Upper lobe of left lung (tissue), 6 donors: ENCODE data around the gene TMEM132E. TPM values are rescaled to one million over a fixed set of nuclear protein-coding genes. Genes with fewer than 3 reads are reported as not detected.
A peak's percentile ranks its signal among the peaks of the same experiment; 100 is the strongest.
"Not testable (repeated sequence)": the region's sequence is repeated elsewhere in the genome, so short reads cannot be mapped to it uniquely, and the experiment has no call there.

Experiments used
- ATAC-seq, 2 donors: fragments of 200-7000 bp; cut with Tn5 transposase; one replicate each; pipeline ENCODE4 v1.9.1; 2022; ENCODE audit warnings: mild to moderate bottlenecking in 2 of 2, moderate library complexity in 2 of 2; ENCODE audit not compliant: low FRiP score in 2 of 2
- DNase-seq, 2 donors: peaks; one replicate each; pipeline ENCODE4 v3.0.0-alpha.2; 2019 to 2020
- H3K27ac ChIP-seq, 4 donors: fragments of 200-600 bp; sonication (generic); one replicate each; pipeline ENCODE4 v1.5.1; 2016 to 2019
- H3K27me3 ChIP-seq, 4 donors: fragments of 200-600 bp; sonication (generic); one replicate each; pipeline ENCODE4 v1.5.1; 2017 to 2019
- H3K36me3 ChIP-seq, 4 donors: fragments of 200-600 bp; sonication (generic); one replicate each; pipeline ENCODE4 v1.5.1; 2016 to 2019
- H3K4me1 ChIP-seq, 4 donors: fragments of 200-600 bp; sonication (generic); one replicate each; pipeline ENCODE4 v1.5.1; 2018 to 2019
- H3K4me3 ChIP-seq, 4 donors: fragments of 200-600 bp; sonication (generic); one replicate each; pipeline ENCODE4 v1.5.1; 2017 to 2019; ENCODE audit warnings: mild to moderate bottlenecking in 2 of 4, moderate library complexity in 1 of 4
- H3K9me3 ChIP-seq, 4 donors: fragments of 200-600 bp; sonication (generic); one replicate each; pipeline ENCODE4 v1.5.1; 2018 to 2019
- EP300 ChIP-seq, 4 donors: sonication (generic); formaldehyde crosslinking; IDR thresholded peaks; one replicate each; pipeline ENCODE4 v1.5.1; 2017; ENCODE audit warnings: antibody characterized with exemption in 4 of 4, control low read depth in 2 of 4
- POLR2A ChIP-seq, 4 donors: fragments of 450-650 bp; IDR thresholded peaks; one replicate each; pipeline ENCODE4 v1.5.1; 2016 to 2017; ENCODE audit warnings: antibody characterized with exemption in 4 of 4, mild to moderate bottlenecking in 2 of 4
- POLR2AphosphoS5 ChIP-seq, 2 donors: sonication (generic); formaldehyde crosslinking; IDR thresholded peaks; one replicate each; pipeline ENCODE4 v1.5.1; 2017; ENCODE audit warnings: antibody characterized with exemption in 2 of 2
- WGBS, 2 donors: methylation state at CpG; one replicate each; pipeline ENCODE4 v1.1.5; 2017 to 2018; 5-methylcytosine and 5-hydroxymethylcytosine counted together
- total RNA-seq, 6 donors: library from RNA; depleted of rRNA in 4 of 6; stranded (reverse); fragments of >200 nt in 4 of 6; gene quantifications; one replicate each; pipeline versions ENCODE4 v1.1.0 to v1.2.1, GENCODE V29; 2016 to 2021
- TF ChIP-seq, protein P1 (sequence below), 6 experiments: fragments of 450-650 bp in 4 of 6; fragments of 200-600 bp in 2 of 6; sonication (generic) in 2 of 6; IDR thresholded peaks; one replicate each; pipeline ENCODE4 v1.5.1; 2016 to 2019; ENCODE audit warnings: antibody characterized with exemption in 6 of 6
- donor health status: DM: no; HTN: no; CAD: no; lungs with moderate emphysema.
- donor health status: DM: no; HTN: yes; CAD: no; lungs with severe emphysema.

The TMEM132E gene
- total RNA-seq, 6 donors from 2014 or later: 0.06 to 0.17 TPM; not detected in 4

DNA sequence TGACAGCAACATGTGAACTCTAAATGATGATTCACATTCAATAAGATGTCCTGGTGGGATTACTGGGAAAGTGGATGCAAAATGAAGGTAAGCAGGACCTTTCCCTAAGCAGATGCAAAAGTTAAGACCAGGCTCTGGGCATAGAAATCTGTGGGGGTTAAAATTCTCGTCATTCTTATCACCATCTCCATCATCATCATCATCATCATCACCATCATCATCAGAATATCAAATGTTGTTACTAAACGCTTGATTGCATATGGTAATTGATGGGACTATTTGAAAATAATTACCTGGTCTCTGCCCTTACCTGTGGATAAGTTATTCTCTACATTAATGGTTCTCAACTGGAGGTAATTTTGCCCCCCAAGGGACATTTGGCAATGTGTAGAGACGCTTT lies 41.9 kb upstream of the TMEM132E start:
- WGBS, 2 donors: 61 to 63% methylated on average over 3 of the region's 3 CpGs
- ATAC-seq (no peak), DNase-seq (no peak)
- TF ChIP-seq EP300 (IDR thresholded peaks at IDR 0.05) (no peak), POLR2A (IDR thresholded peaks at IDR 0.05) (no peak), POLR2AphosphoS5 (IDR thresholded peaks at IDR 0.05) (no peak)
- TF ChIP-seq, protein P1, sequence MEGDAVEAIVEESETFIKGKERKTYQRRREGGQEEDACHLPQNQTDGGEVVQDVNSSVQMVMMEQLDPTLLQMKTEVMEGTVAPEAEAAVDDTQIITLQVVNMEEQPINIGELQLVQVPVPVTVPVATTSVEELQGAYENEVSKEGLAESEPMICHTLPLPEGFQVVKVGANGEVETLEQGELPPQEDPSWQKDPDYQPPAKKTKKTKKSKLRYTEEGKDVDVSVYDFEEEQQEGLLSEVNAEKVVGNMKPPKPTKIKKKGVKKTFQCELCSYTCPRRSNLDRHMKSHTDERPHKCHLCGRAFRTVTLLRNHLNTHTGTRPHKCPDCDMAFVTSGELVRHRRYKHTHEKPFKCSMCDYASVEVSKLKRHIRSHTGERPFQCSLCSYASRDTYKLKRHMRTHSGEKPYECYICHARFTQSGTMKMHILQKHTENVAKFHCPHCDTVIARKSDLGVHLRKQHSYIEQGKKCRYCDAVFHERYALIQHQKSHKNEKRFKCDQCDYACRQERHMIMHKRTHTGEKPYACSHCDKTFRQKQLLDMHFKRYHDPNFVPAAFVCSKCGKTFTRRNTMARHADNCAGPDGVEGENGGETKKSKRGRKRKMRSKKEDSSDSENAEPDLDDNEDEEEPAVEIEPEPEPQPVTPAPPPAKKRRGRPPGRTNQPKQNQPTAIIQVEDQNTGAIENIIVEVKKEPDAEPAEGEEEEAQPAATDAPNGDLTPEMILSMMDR (IDR thresholded peaks at IDR 0.05): no peak
- H3K4me3 ChIP-seq: no peak overlapping the region
- H3K36me3 ChIP-seq: no peaks in the 10 kb centered on the region
- no peaks in the 10 kb centered on the region for H3K9me3 ChIP-seq
- H3K27ac ChIP-seq: no peak overlapping the region
- no peaks in the 10 kb centered on the region for H3K4me1 ChIP-seq
- no peaks in the 10 kb centered on the region for H3K27me3 ChIP-seq

DNA sequence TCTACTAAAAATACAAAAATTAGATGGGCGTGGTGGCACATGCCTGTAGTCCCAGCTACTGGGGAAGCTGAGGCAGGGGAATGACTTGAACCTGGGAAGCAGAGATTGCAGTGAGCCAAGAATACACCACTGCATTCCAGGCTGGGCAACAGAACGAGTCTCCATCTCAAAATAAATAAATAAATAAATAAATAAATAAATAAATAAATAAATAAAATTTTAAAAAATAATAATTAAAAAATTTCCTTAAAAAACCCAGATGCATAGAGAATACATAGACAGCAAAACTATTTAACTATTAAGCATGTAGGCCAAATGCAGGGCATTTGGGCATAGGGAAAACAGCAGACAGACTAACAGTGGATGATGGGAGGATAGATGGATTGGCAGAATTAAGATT lies 40.8 kb upstream of the TMEM132E start:
- H3K27me3 ChIP-seq, H3K27ac ChIP-seq, H3K4me3 ChIP-seq, H3K4me1 ChIP-seq, ATAC-seq, DNase-seq, H3K9me3 ChIP-seq, H3K36me3 ChIP-seq: not testable (repeated sequence)
- WGBS, 2 donors: 65% methylated on average over 2 of the region's 2 CpGs

GRCh38 chr17:34539881-34540280 lies 39.5 kb upstream of the TMEM132E start:
- H3K27ac ChIP-seq: no peak overlapping the region
- H3K27me3 ChIP-seq: no peaks in the 10 kb centered on the region

DNA sequence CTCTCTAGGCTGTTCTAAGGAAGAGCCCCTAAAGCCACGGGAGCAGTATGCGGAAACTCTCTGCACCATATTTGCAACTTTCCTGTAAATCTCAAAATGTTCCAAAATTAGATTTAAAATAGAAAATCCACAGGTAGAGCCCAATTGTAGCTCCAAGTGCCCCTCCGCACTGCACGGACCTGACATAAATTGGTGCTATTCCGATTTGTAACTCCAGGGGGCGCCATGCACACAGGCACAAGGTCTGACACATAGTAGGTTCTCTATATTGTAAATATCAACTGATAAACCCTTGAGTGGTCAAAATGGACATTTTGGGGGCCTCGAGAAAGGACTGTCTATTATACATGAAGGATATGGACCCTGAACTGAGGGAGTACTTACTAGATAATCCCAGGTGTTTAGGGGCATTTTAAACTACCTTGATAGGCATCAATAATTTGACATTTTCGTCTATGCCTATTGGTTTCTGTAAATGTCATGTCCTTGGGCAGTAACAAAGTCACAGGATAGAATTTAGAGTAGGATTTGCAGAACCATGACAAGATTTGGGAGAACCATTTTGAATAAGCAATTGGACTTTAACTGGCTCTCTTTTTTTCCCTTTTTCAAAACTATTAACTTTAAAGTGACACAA lies 36.6 kb upstream of the TMEM132E start:
- 11 to 13% methylated on average over 7 to 8 of the region's 8 CpGs for WGBS, 2 donors
- ATAC-seq (peak in 1 of 2 donors; percentile 64), DNase-seq (peak in 1 of 2 donors; percentile 30)
- H3K27ac ChIP-seq: no peak overlapping the region
- H3K4me1 ChIP-seq: no peaks in the 10 kb centered on the region
- H3K9me3 ChIP-seq: no peaks in the 10 kb centered on the region
- TF ChIP-seq EP300 (IDR thresholded peaks at IDR 0.05) (no peak), POLR2A (IDR thresholded peaks at IDR 0.05) (no peak), POLR2AphosphoS5 (IDR thresholded peaks at IDR 0.05) (no peak)
- TF ChIP-seq, protein P1 (IDR thresholded peaks at IDR 0.05): peak; percentile 57 to 67 (median 62)
- no peaks in the 10 kb centered on the region for H3K36me3 ChIP-seq
- H3K4me3 ChIP-seq: no peak overlapping the region
- H3K27me3 ChIP-seq: no peaks in the 10 kb centered on the region

More at GRCh38 chr17:34539881-34540280, 39.5 kb upstream of the TMEM132E start:
- Histone ChIP-seq H3K4me1 (no peaks in the 10 kb centered on the region), H3K4me3 (no peak overlapping the region), H3K36me3 (no peaks in the 10 kb centered on the region), H3K9me3 (no peaks in the 10 kb centered on the region)
- DNase-seq: no peak
- 88 to 100% methylated on average over 3 of the region's 3 CpGs for WGBS, 2 donors
- TF ChIP-seq POLR2AphosphoS5 (IDR thresholded peaks at IDR 0.05): no peak
- TF ChIP-seq, protein P1 (IDR thresholded peaks at IDR 0.05): no peak
- TF ChIP-seq EP300 (IDR thresholded peaks at IDR 0.05): no peak
- no peak for TF ChIP-seq POLR2A (IDR thresholded peaks at IDR 0.05)
- ATAC-seq: no peak

DNA sequence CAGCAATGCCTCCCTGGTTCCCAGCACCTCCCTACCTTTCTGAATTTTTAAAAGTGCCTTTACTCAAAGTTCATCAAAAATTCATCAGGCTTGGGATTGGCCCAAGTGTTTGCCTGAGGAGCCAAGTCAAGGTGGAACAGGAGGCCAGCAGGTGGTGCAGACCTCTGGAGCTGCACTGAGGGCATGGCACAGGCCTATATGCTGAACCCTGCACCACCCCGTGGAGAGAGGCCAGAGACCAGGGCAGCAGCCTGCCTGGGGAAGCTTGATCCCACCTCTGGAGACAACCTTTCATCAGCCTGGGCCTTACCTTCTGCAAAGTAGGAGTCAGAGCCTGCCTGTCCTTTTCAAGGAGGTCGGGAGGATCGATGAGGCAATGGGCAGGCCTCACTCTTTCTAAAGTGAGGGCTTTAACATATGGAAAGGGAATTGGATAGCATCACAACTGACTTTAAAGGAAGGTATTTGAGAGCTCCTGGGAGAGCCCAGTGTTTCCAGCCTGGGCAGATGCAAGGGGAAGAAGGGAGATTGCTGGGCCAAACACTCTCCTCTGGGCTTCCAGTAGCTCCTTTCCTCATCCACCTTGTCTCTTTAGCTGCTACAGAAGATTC lies 31.8 kb upstream of the TMEM132E start:
- H3K4me3 ChIP-seq: no peak overlapping the region
- 40 to 55% methylated on average over 3 of the region's 3 CpGs for WGBS, 2 donors
- H3K36me3 ChIP-seq: no peaks in the 10 kb centered on the region
- H3K9me3 ChIP-seq: no peaks in the 10 kb centered on the region
- no peak overlapping the region for H3K27ac ChIP-seq
- ATAC-seq (no peak), DNase-seq (no peak)
- TF ChIP-seq POLR2A (IDR thresholded peaks at IDR 0.05) (no peak), EP300 (IDR thresholded peaks at IDR 0.05) (no peak), POLR2AphosphoS5 (IDR thresholded peaks at IDR 0.05) (no peak)
- TF ChIP-seq, protein P1 (IDR thresholded peaks at IDR 0.05): no peak
- no peaks in the 10 kb centered on the region for H3K4me1 ChIP-seq
- H3K27me3 ChIP-seq: no peaks in the 10 kb centered on the region
